Endothelial cell of umbilical vein (primary cell): ENCODE results near the gene TSPAN14. TPM values are rescaled to one million over a fixed set of nuclear protein-coding genes. Genes with fewer than 3 reads are reported as not detected.

Experiments
- BruUV-seq: library from RNA; stranded (reverse); fragments of 400-500 nt; replicated peaks from 2 replicates; lab custom pipeline; 2021; lab: Mats Ljungman, UMichigan
- CTCF ChIA-PET: fragments of 300-600, 350-600 bp; sonication (Branson Sonifier 250); formaldehyde crosslinking; loops from one replicate; lab custom pipeline; 2021; ENCODE audit warnings: antibody characterized with exemption, inconsistent platforms; lab: Charles Lee
- POLR2A ChIA-PET: fragments of 300-600, 350-600 bp; sonication (Branson Sonifier 250); formaldehyde crosslinking; loops from one replicate; lab custom pipeline; 2021; ENCODE audit warnings: antibody characterized with exemption, inconsistent platforms; lab: Charles Lee
- DNase-seq: peaks from one replicate; pipeline ENCODE4 v3.0.0-alpha.2; 2011; ENCODE audit warnings: low read depth, low spot score
- FAIRE-seq: peaks from 2 replicates; lab custom pipeline; 2011; peaks lifted over from hg19 to GRCh38; lab: Jason Lieb, UNC
- H2AFZ ChIP-seq: 2 replicates; pipeline ENCODE4 v1.6.0; 2012; ENCODE audit warnings: low read depth, low read length, control low read depth, inconsistent platforms
- H3K27ac ChIP-seq: 2 replicates; pipeline ENCODE4 v1.5.1; 2011; ENCODE audit warnings: low read depth, mild to moderate bottlenecking, control low read depth, low read length, moderate library complexity; ENCODE audit not compliant: insufficient read depth
- H3K27me3 ChIP-seq, 2 experiments: 2 replicates each; pipeline versions ENCODE4 v1.6.0 to v1.6.1; 2011; ENCODE audit warnings: low read length in 2 of 2, mixed read lengths in 1 of 2; ENCODE audit not compliant: control insufficient read depth in 2 of 2, insufficient read depth in 2 of 2
- H3K36me3 ChIP-seq, 2 experiments: 2 replicates in 1 of 2; 3 replicates in 1 of 2; pipeline ENCODE4 v1.5.1; 2011; ENCODE audit warnings: low read length in 2 of 2, mild to moderate bottlenecking in 1 of 2, moderate library complexity in 1 of 2; ENCODE audit not compliant: control insufficient read depth in 2 of 2, insufficient read depth in 2 of 2; ENCODE audit errors: extremely low read depth in 1 of 2
- H3K4me1 ChIP-seq: 3 replicates; pipeline ENCODE4 v1.5.1; 2011; ENCODE audit warnings: mild to moderate bottlenecking, low read length; ENCODE audit not compliant: control insufficient read depth, insufficient read depth; ENCODE audit errors: extremely low read depth
- H3K4me2 ChIP-seq: 2 replicates; pipeline ENCODE4 v1.6.1; 2011; ENCODE audit warnings: low read length, control low read depth, mixed read lengths; ENCODE audit not compliant: insufficient read depth
- H3K4me3 ChIP-seq, 3 experiments: fragments of 200-600 bp in 1 of 3; sonication (generic), shearing (Covaris generic) in 1 of 3; replicated peaks in 1 of 3; 2 replicates each; pipeline ENCODE4 v1.5.1; 2011 to 2016; ENCODE audit warnings: control low read depth in 3 of 3, low read length in 3 of 3, mild to moderate bottlenecking in 2 of 3, inconsistent platforms in 1 of 3, low read depth in 1 of 3, moderate library complexity in 1 of 3; ENCODE audit not compliant: insufficient read depth in 1 of 3
- H3K79me2 ChIP-seq: 2 replicates; pipeline ENCODE4 v1.6.0; 2012; ENCODE audit warnings: low read length, inconsistent platforms; ENCODE audit not compliant: control insufficient read depth, insufficient read depth
- H3K9ac ChIP-seq: replicated peaks from 2 replicates; pipeline ENCODE3; 2011; ENCODE audit warnings: low read length, control low read depth; ENCODE audit not compliant: insufficient read depth; ENCODE audit errors: extremely low read depth
- H3K9me1 ChIP-seq: replicated peaks from 3 replicates; pipeline ENCODE4 v1.6.0; 2011; ENCODE audit warnings: mild to moderate bottlenecking, low read length; ENCODE audit not compliant: control insufficient read depth, insufficient read depth; ENCODE audit errors: extremely low read depth
- H3K9me3 ChIP-seq: replicated peaks from 2 replicates; pipeline ENCODE4 v1.5.1; 2012; ENCODE audit warnings: low read length, inconsistent platforms; ENCODE audit not compliant: control insufficient read depth, insufficient read depth
- H4K20me1 ChIP-seq: replicated peaks from 2 replicates; pipeline ENCODE3; 2011; ENCODE audit warnings: mild to moderate bottlenecking, low read length; ENCODE audit not compliant: control insufficient read depth, insufficient read depth; ENCODE audit errors: extremely low read depth
- EZH2 ChIP-seq: IDR thresholded peaks from 2 replicates; pipeline ENCODE4 v1.6.1; 2012; ENCODE audit warnings: borderline replicate concordance, low read depth, mild to moderate bottlenecking, moderate library complexity, low read length, inconsistent platforms; ENCODE audit not compliant: severe bottlenecking
- FOS ChIP-seq: IDR thresholded peaks from 2 replicates; pipeline ENCODE4 v1.6.1; 2011; ENCODE audit warnings: mild to moderate bottlenecking, low read length, moderate library complexity, borderline replicate concordance; ENCODE audit not compliant: insufficient read depth
- GATA2 ChIP-seq: IDR thresholded peaks from 2 replicates; pipeline ENCODE4 v1.7.0; 2011; ENCODE audit warnings: low read depth, mild to moderate bottlenecking, moderate library complexity, mixed read lengths, low read length; ENCODE audit not compliant: insufficient read length, insufficient read depth
- JUN ChIP-seq: IDR thresholded peaks from 2 replicates; pipeline ENCODE4 v1.6.1; 2011; ENCODE audit warnings: borderline replicate concordance, low read depth; ENCODE audit not compliant: insufficient read length, insufficient read depth
- MYC ChIP-seq: IDR thresholded peaks from one replicate; pipeline ENCODE4 v1.6.1; 2011; ENCODE audit warnings: mild to moderate bottlenecking, low read depth, low read length
- POLR2A ChIP-seq: IDR thresholded peaks from 2 replicates; pipeline ENCODE4 v1.6.1; 2012; ENCODE audit warnings: low read depth, mild to moderate bottlenecking, control low read depth, low read length
- POLR2AphosphoS5 ChIP-seq: IDR thresholded peaks from 2 replicates; pipeline ENCODE4 v1.6.1; 2012; ENCODE audit warnings: low read depth, mild to moderate bottlenecking, control low read depth, low read length, moderate library complexity; ENCODE audit not compliant: insufficient read depth
- dilution Hi-C: fragments of 300-500 bp; cut with MboI; formaldehyde crosslinking; loops from one replicate; pipeline ENCODE4 v1.15.0; 2019; ENCODE audit warnings: low sequenced_read_pairs; ENCODE audit not compliant: extremely low pct_ligation_motif_present
- intact Hi-C: fragments of 100-400 bp; cut with micrococcal nuclease; formaldehyde crosslinking; loops from one replicate; pipeline ENCODE4 v1.10.0; 2022
- polyA plus RNA-seq, 4 experiments: library from polyadenylated mRNA; depleted of rRNA in 3 of 4; stranded (reverse) in 3 of 4; unstranded in 1 of 4; fragments of >200 nt; gene quantifications; 2 replicates each; pipeline versions ENCODE4 v1.2.1 to v1.2.3, GENCODE V29; 2011 to 2012; ENCODE audit warnings: missing spikeins in 1 of 4
- total RNA-seq: library from RNA; stranded (reverse); gene quantifications from 2 replicates; pipeline ENCODE4 v1.2.3, GENCODE V29; 2021
- TF ChIP-seq, protein P1 (sequence below), 2 donors: IDR thresholded peaks; 1 replicate in 1 of 2; 2 replicates in 1 of 2; pipeline ENCODE4 v1.5.1; 2011; ENCODE audit warnings: low read length in 2 of 2, mild to moderate bottlenecking in 2 of 2, moderate library complexity in 2 of 2, control low read depth in 1 of 2, inconsistent platforms in 1 of 2, low read depth in 1 of 2; ENCODE audit not compliant: insufficient read depth in 1 of 2; ENCODE audit errors: extremely low read depth in 1 of 2
- TF ChIP-seq, protein P2 (sequence below): IDR thresholded peaks from 2 replicates; pipeline ENCODE4 v1.6.1; 2011; ENCODE audit not compliant: insufficient read depth, insufficient read length

Gene TSPAN14
- total and polyA plus RNA-seq, 2 donors (not counting 3 experiments of a cell fraction or from before 2014, with no cell fraction given): 210 to 242 TPM

DNA sequence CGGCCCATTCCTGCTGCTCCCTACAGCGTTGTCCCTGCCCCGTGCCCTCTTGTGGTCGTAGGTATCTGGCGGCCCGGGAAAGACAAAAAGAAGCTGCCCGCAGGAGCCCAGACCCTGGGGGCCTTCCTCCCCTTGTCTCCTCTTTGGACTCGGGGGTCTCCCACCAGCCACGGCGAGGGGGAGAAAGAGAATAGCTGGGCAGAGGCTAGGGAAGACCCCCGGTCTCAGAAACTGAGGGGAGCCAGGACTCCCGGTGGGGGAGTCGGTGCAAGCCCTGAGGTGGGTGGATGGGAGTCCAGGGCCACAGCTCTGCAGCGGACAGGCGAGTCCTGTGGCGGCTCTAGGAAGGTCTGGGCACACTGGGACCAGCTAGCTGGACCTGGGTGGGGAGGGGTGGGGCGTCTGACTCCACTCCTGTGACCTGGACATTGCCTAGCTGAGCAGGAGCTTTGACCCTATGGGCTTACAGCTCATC lies 82.3 kb downstream of the TSPAN14 start:
- H2AFZ ChIP-seq: peak overlapping the region; percentile 95
- TF ChIP-seq, protein P1, sequence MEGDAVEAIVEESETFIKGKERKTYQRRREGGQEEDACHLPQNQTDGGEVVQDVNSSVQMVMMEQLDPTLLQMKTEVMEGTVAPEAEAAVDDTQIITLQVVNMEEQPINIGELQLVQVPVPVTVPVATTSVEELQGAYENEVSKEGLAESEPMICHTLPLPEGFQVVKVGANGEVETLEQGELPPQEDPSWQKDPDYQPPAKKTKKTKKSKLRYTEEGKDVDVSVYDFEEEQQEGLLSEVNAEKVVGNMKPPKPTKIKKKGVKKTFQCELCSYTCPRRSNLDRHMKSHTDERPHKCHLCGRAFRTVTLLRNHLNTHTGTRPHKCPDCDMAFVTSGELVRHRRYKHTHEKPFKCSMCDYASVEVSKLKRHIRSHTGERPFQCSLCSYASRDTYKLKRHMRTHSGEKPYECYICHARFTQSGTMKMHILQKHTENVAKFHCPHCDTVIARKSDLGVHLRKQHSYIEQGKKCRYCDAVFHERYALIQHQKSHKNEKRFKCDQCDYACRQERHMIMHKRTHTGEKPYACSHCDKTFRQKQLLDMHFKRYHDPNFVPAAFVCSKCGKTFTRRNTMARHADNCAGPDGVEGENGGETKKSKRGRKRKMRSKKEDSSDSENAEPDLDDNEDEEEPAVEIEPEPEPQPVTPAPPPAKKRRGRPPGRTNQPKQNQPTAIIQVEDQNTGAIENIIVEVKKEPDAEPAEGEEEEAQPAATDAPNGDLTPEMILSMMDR (IDR thresholded peaks at IDR 0.05; ENCODE audit: extremely low read depth in 1 of 2, insufficient read depth in 1 of 2, low read depth in 1 of 2, low read length in 2 of 2): no peak
- TF ChIP-seq EZH2: no peak
- no peak for TF ChIP-seq MYC
- TF ChIP-seq FOS: no peak
- no peak for TF ChIP-seq JUN
- no peak for TF ChIP-seq GATA2
- no peak for TF ChIP-seq POLR2A
- no peak for TF ChIP-seq POLR2AphosphoS5
- TF ChIP-seq, protein P2, sequence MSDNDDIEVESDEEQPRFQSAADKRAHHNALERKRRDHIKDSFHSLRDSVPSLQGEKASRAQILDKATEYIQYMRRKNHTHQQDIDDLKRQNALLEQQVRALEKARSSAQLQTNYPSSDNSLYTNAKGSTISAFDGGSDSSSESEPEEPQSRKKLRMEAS: no peak
- TSS peak; percentile 7 for BruUV-seq
- ChIA-PET POLR2A (no interaction called here), CTCF (interaction anchor here (0.6 to 1.6 kb wide), 7 partner anchors 16 to 488 kb away, joined by 3 to 6 read pairs (median 4); no protein-coding TSS in a partner anchor)
- dilution Hi-C loops: no loop called here
- no peaks in the 10 kb centered on the region for H3K9me3 ChIP-seq
- H4K20me1 ChIP-seq: no peaks in the 10 kb centered on the region
- peak overlapping the region; percentile 53 for H3K9ac ChIP-seq
- H3K36me3 ChIP-seq: no peaks in the 10 kb centered on the region
- peak overlapping the region in 2 of 3 experiments; percentile 36 to 39 for H3K4me3 ChIP-seq
- DNase-seq: no peak
- no peaks in the 10 kb centered on the region for H3K79me2 ChIP-seq
- intact Hi-C loops: loop anchor here (1.0 to 2.0 kb wide), 2 partner anchors 62 to 388 kb away; no protein-coding TSS in a partner anchor
- FAIRE-seq: no peak
- H3K9me1 ChIP-seq: no peaks in the 10 kb centered on the region
- H3K27ac ChIP-seq: no peak overlapping the region
- peak overlapping the region; percentile 45 for H3K4me2 ChIP-seq
- H3K4me1 ChIP-seq: peaks cover 4% of the 10 kb centered on the region
- H3K27me3 ChIP-seq: peaks cover 0 to 4% of the 10 kb centered on the region in 2 experiments
